IMR-90 (cell line): Measurements from ENCODE around the gene ADCY5. TPM values are rescaled to one million over a fixed set of nuclear protein-coding genes. Genes with fewer than 3 reads are reported as not detected.

ENCODE experiments used
- ATAC-seq: fragments of 200-7000 bp; cut with Tn5 transposase; 2 replicates; pipeline ENCODE4 v1.9.1; 2020; ENCODE audit warnings: low read depth, mild to moderate bottlenecking, moderate library complexity
- BruUV-seq: library from RNA; stranded (reverse); fragments of 400-500 nt; replicated peaks from 2 replicates; lab custom pipeline; 2021; lab: Mats Ljungman, UMichigan
- CTCF ChIA-PET: fragments of 300-600 bp; formaldehyde crosslinking; extraction: SDS; loops from one replicate; lab custom pipeline; 2021; ENCODE audit warnings: antibody characterized with exemption; lab: Yijun Ruan, JAX
- POLR2A ChIA-PET: fragments of 300-600 bp; sonication (Branson Sonifier 250); formaldehyde crosslinking; loops from one replicate; lab custom pipeline; 2022; ENCODE audit warnings: antibody characterized with exemption; ENCODE audit not compliant: unreplicated experiment; lab: Charles Lee
- DNase-seq: peaks from one replicate; pipeline ENCODE4 v3.0.0; 2013
- H2AFZ ChIP-seq: replicated peaks from 2 replicates; pipeline ENCODE3; 2013; ENCODE audit warnings: low read length, mild to moderate bottlenecking; ENCODE audit not compliant: poor library complexity
- H2AK5ac ChIP-seq: 2 replicates; pipeline ENCODE4 v1.6.1; 2013; ENCODE audit warnings: low read depth, low read length, inconsistent platforms
- H2AK9ac ChIP-seq: replicated peaks from 2 replicates; pipeline ENCODE3; 2013; ENCODE audit warnings: mild to moderate bottlenecking, low read depth, low read length, moderate library complexity; ENCODE audit not compliant: poor library complexity
- H2BK120ac ChIP-seq: 2 replicates; pipeline ENCODE4 v1.6.1; 2013; ENCODE audit warnings: low read depth, low read length, inconsistent platforms
- H2BK15ac ChIP-seq: 3 replicates; pipeline ENCODE4 v1.6.1; 2013; ENCODE audit warnings: low read depth, low read length, inconsistent platforms
- H2BK20ac ChIP-seq: 2 replicates; pipeline ENCODE4 v1.6.1; 2013; ENCODE audit warnings: low read depth, mild to moderate bottlenecking, inconsistent platforms, low read length, moderate library complexity
- H2BK5ac ChIP-seq: 2 replicates; pipeline ENCODE4 v1.6.1; 2013; ENCODE audit warnings: mild to moderate bottlenecking, low read depth, low read length, inconsistent platforms; ENCODE audit not compliant: poor library complexity, severe bottlenecking
- H3K14ac ChIP-seq: replicated peaks from 2 replicates; pipeline ENCODE4 v1.6.1; 2013; ENCODE audit warnings: low read depth, low read length, inconsistent platforms
- H3K18ac ChIP-seq: 2 replicates; pipeline ENCODE4 v1.6.1; 2013; ENCODE audit warnings: low read depth, low read length, control low read depth
- H3K23ac ChIP-seq: 2 replicates; pipeline ENCODE4 v1.6.1; 2013; ENCODE audit warnings: low read depth, low read length, inconsistent platforms
- H3K27ac ChIP-seq: 2 replicates; pipeline ENCODE4 v1.5.1; 2013; ENCODE audit warnings: mild to moderate bottlenecking, control low read depth, low read length; ENCODE audit not compliant: insufficient read depth
- H3K27me3 ChIP-seq: 2 replicates; pipeline ENCODE4 v1.6.1; 2013; ENCODE audit warnings: low read length; ENCODE audit not compliant: control insufficient read depth, insufficient read depth
- H3K36me3 ChIP-seq: 2 replicates; pipeline ENCODE4 v1.6.1; 2013; ENCODE audit warnings: low read length, mixed read lengths; ENCODE audit not compliant: control insufficient read depth, insufficient read depth
- H3K4ac ChIP-seq: 2 replicates; pipeline ENCODE4 v1.6.1; 2013; ENCODE audit warnings: low read depth, low read length, inconsistent platforms
- H3K4me1 ChIP-seq: 2 replicates; pipeline ENCODE4 v1.6.1; 2013; ENCODE audit warnings: low read length, mixed read lengths; ENCODE audit not compliant: control insufficient read depth, insufficient read depth
- H3K4me2 ChIP-seq: 2 replicates; pipeline ENCODE4 v1.6.1; 2013; ENCODE audit warnings: low read depth, mild to moderate bottlenecking, control low read depth, low read length, moderate library complexity
- H3K4me3 ChIP-seq: 2 replicates; pipeline ENCODE4 v1.5.1; 2013; ENCODE audit warnings: low read depth, mild to moderate bottlenecking, control low read depth, low read length, moderate library complexity; ENCODE audit not compliant: insufficient read depth
- H3K56ac ChIP-seq: 2 replicates; pipeline ENCODE4 v1.6.1; 2013; ENCODE audit warnings: low read length, inconsistent platforms; ENCODE audit not compliant: insufficient read depth; ENCODE audit errors: extremely low read depth
- H3K79me1 ChIP-seq, 2 experiments: 2 replicates each; pipeline ENCODE4 v1.6.1; 2013; ENCODE audit warnings: low read length in 2 of 2, inconsistent platforms in 1 of 2, low read depth in 1 of 2
- H3K9ac ChIP-seq: 2 replicates; pipeline ENCODE4 v1.6.1; 2013; ENCODE audit warnings: low read depth, low read length, control low read depth
- H3K9me1 ChIP-seq: 2 replicates; pipeline ENCODE4 v1.6.1; 2013; ENCODE audit warnings: low read length, inconsistent platforms; ENCODE audit not compliant: insufficient read depth
- H3K9me3 ChIP-seq: 2 replicates; pipeline ENCODE4 v1.6.1; 2013; ENCODE audit warnings: low read length; ENCODE audit not compliant: control insufficient read depth, insufficient read depth
- H4K20me1 ChIP-seq: 2 replicates; pipeline ENCODE4 v1.6.1; 2013; ENCODE audit warnings: low read length, inconsistent platforms; ENCODE audit not compliant: insufficient read depth
- H4K5ac ChIP-seq: 2 replicates; pipeline ENCODE4 v1.6.1; 2013; ENCODE audit warnings: mild to moderate bottlenecking, low read depth, low read length, control low read depth
- H4K8ac ChIP-seq, 2 experiments: 2 replicates each; pipeline ENCODE4 v1.6.1; 2013; ENCODE audit warnings: low read depth in 2 of 2, low read length in 2 of 2, control low read depth in 1 of 2, inconsistent platforms in 1 of 2
- H4K91ac ChIP-seq: 2 replicates; pipeline ENCODE4 v1.6.1; 2013; ENCODE audit warnings: low read depth, low read length, inconsistent platforms; ENCODE audit not compliant: insufficient read depth
- BHLHE40 ChIP-seq: fragments of 150-350 bp; IDR thresholded peaks from 2 replicates; pipeline ENCODE4 v1.6.1; 2016; ENCODE audit warnings: mild to moderate bottlenecking, low read depth, low read length
- CEBPB ChIP-seq: IDR thresholded peaks from 2 replicates; pipeline ENCODE4 v1.6.1; 2012; ENCODE audit warnings: low read depth, low read length, improper control_type of control experiment
- CHD1 ChIP-seq: IDR thresholded peaks from 2 replicates; pipeline ENCODE4 v1.6.1; 2012; ENCODE audit warnings: low read depth, low read length, improper control_type of control experiment
- CTCF ChIP-seq: conservative IDR thresholded peaks from 2 replicates; pipeline ENCODE4 v1.5.1; 2012; ENCODE audit warnings: mild to moderate bottlenecking, low read depth, low read length, improper control_type of control experiment
- ELK1 ChIP-seq: fragments of 150-350 bp; IDR thresholded peaks from 2 replicates; pipeline ENCODE4 v1.6.1; 2016; ENCODE audit warnings: low read depth, mild to moderate bottlenecking, low read length, moderate library complexity, borderline replicate concordance
- FOS ChIP-seq: fragments of 150-350 bp; IDR thresholded peaks from 2 replicates; pipeline ENCODE4 v1.6.1; 2016; ENCODE audit warnings: low read depth, low read length
- NFE2L2 ChIP-seq: fragments of 150-350 bp; IDR thresholded peaks from 2 replicates; pipeline ENCODE4 v1.6.1; 2016; ENCODE audit warnings: low read depth, mild to moderate bottlenecking, low read length
- POLR2A ChIP-seq: IDR thresholded peaks from 2 replicates; pipeline ENCODE4 v1.6.1; 2012; ENCODE audit warnings: mild to moderate bottlenecking, low read depth, low read length
- RAD21 ChIP-seq: IDR thresholded peaks from 2 replicates; pipeline ENCODE4 v1.6.1; 2012; ENCODE audit warnings: low read length, improper control_type of control experiment
- RCOR1 ChIP-seq: IDR thresholded peaks from 2 replicates; pipeline ENCODE4 v1.6.1; 2012; ENCODE audit warnings: mild to moderate bottlenecking, low read length, improper control_type of control experiment; ENCODE audit not compliant: insufficient replicate concordance
- RFX5 ChIP-seq: IDR thresholded peaks from 2 replicates; pipeline ENCODE4 v1.8.0; 2012; ENCODE audit warnings: low read depth, mild to moderate bottlenecking, low read length, moderate library complexity
- USF2 ChIP-seq: fragments of 150-350 bp; IDR thresholded peaks from 2 replicates; pipeline ENCODE4 v1.6.1; 2017; ENCODE audit warnings: mild to moderate bottlenecking, antibody characterized with exemption, low read length, low read depth
- WGBS, 2 experiments: methylation state at CpG; one replicate each; pipeline versions ENCODE4 v1.1.5 to v1.1.7; 2013; ENCODE audit warnings: missing lambda C conversion rate in 2 of 2; ENCODE audit not compliant: insufficient read length in 1 of 2; ENCODE audit errors: extremely low coverage in 2 of 2; 5-methylcytosine and 5-hydroxymethylcytosine counted together
- dilution Hi-C: fragments of 300-500 bp; cut with HindIII; formaldehyde crosslinking; loops from one replicate; pipeline ENCODE4 v1.14.3; 2018; ENCODE audit warnings: low sequenced_read_pairs; ENCODE audit not compliant: unreplicated experiment
- in situ Hi-C: fragments of 300-500 bp; cut with MboI; formaldehyde crosslinking; loops from 3 replicates; pipeline ENCODE4 v1.14.3; 2019; ENCODE audit warnings: low sequenced_read_pairs, inconsistent platforms, mixed read lengths
- intact Hi-C: fragments of 100-400 bp; cut with micrococcal nuclease; formaldehyde crosslinking; loops from 2 replicates; pipeline ENCODE4 v1.10.0; 2022
- polyA plus RNA-seq, 3 experiments: library from polyadenylated mRNA; depleted of rRNA; stranded (reverse); fragments of >200 nt; gene quantifications; 2 replicates each; pipeline ENCODE4 v1.2.3, GENCODE V29; 2012; ENCODE audit warnings: low replicate concordance in 1 of 3
- total RNA-seq: library from RNA; depleted of rRNA; stranded (reverse); fragments of >200 nt; gene quantifications from 2 replicates; pipeline ENCODE4 v1.2.3, GENCODE V29; 2012

ADCY5 gene
- total and polyA plus RNA-seq, 2 of the 4 experiments (the other 2 are of a cell fraction), result 0.14 to 0.18 TPM

DNA sequence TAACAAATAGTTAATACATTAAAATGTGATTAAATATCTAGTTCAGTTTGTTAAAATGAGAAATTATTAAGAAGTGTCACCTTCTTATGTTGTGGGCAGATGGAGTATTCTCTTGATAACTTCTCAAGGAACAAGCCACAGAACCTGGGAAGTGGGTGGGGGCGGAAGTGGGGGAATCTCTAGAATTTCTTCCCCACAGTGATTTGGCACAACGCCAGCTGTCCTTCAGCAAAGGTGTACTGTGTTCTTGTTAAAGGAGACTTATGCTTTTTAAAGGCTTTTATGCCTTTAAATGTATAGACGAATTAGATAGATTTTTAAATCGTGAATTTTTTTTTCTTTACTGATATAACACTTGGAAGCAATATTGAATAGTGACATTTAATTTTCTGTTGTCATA, 204.8 kb downstream of the ADCY5 start:
- Histone ChIP-seq H3K36me3 (peaks cover 5% of the 10 kb centered on the region; the same call in 1 of the 2 replicates), H4K5ac (no peak overlapping the region), H3K27ac (no peak overlapping the region), H2BK120ac (no peak overlapping the region), H3K4me2 (no peak overlapping the region), H3K14ac (no peak overlapping the region), H3K9ac (no peak overlapping the region), H2BK20ac (no peak overlapping the region), H2BK15ac (no peak overlapping the region), H3K23ac (no peak overlapping the region), H3K18ac (no peak overlapping the region), H2AK5ac (no peak overlapping the region), H3K4ac (no peak overlapping the region), H2AFZ (no peak overlapping the region), H3K9me1 (0 out of 2 replicates have a peak, but pooled peaks cover 3% of the 10 kb centered on the region), H3K4me1 (peaks cover 1% of the 10 kb centered on the region; the same call in 1 of the 2 replicates), H3K9me3 (no peaks in the 10 kb centered on the region), H3K4me3 (no peak overlapping the region), H2AK9ac (no peak overlapping the region), H3K56ac (no peak overlapping the region), H3K79me1 (peaks cover 4 to 6% of the 10 kb centered on the region in 2 experiments), H2BK5ac (no peak overlapping the region), H4K91ac (no peak overlapping the region), H4K8ac (no peak overlapping the region), H3K27me3 (no peaks in the 10 kb centered on the region), H4K20me1 (peaks cover 3% of the 10 kb centered on the region; the same call in 1 of the 2 replicates)
- dilution Hi-C loops, result no loop called here
- in situ Hi-C loops, result no loop called here
- no TSS peak for BruUV-seq
- DNase-seq, result no peak
- no CpG with 5 or more reads among the region's 4 CpGs for WGBS, 2 experiments
- POLR2A ChIA-PET, result no interaction called here
- no peak for ATAC-seq
- CTCF ChIA-PET, result no interaction called here
- intact Hi-C loops, result no loop called here
- no peak for TF ChIP-seq CTCF
- TF ChIP-seq POLR2A, result no peak
- no peak for TF ChIP-seq FOS
- no peak for TF ChIP-seq NFE2L2
- no peak for TF ChIP-seq CEBPB
- TF ChIP-seq RCOR1, result no peak
- no peak for TF ChIP-seq RAD21
- TF ChIP-seq BHLHE40, result no peak
- TF ChIP-seq RFX5, result no peak
- no peak for TF ChIP-seq ELK1
- TF ChIP-seq CHD1, result no peak
- TF ChIP-seq USF2, result no peak
